Stimulated activated CD4-positive, alpha-beta T cell treated with anti-CD3 and anti-CD28 coated beads, Interleukin-1b, Interleukin-23, amount 100 ng/mL, for 4 hours (primary cell): Measurements from ENCODE around the gene RXFP1.

Experiments used
- DNase-seq, 2 donors: peaks; one replicate each; pipeline ENCODE4 v3.0.0-alpha.2; 2020; ENCODE audit warnings: low read depth in 2 of 2

RXFP1 gene

DNA sequence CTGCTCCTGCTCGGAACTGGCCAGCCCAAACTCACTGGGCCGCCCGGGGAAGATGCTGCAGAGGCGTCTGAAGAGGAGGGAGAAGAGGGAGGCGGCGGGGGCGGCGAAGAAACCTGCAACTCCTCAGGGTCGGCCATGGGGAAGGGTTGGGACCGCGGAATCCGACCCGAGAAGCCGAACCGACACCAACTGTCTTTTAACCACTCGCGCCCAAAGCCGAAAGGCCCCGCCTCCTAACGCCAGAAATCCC is 149.9 kb downstream of the RXFP1 start, which contains the start of gene C4orf46:
C4orf46 (minus strand) TSS at position 223 of the 250 bp plus-strand sequence; CDS start at position 137, 86 bp downstream.
- no peak for DNase-seq

DNA sequence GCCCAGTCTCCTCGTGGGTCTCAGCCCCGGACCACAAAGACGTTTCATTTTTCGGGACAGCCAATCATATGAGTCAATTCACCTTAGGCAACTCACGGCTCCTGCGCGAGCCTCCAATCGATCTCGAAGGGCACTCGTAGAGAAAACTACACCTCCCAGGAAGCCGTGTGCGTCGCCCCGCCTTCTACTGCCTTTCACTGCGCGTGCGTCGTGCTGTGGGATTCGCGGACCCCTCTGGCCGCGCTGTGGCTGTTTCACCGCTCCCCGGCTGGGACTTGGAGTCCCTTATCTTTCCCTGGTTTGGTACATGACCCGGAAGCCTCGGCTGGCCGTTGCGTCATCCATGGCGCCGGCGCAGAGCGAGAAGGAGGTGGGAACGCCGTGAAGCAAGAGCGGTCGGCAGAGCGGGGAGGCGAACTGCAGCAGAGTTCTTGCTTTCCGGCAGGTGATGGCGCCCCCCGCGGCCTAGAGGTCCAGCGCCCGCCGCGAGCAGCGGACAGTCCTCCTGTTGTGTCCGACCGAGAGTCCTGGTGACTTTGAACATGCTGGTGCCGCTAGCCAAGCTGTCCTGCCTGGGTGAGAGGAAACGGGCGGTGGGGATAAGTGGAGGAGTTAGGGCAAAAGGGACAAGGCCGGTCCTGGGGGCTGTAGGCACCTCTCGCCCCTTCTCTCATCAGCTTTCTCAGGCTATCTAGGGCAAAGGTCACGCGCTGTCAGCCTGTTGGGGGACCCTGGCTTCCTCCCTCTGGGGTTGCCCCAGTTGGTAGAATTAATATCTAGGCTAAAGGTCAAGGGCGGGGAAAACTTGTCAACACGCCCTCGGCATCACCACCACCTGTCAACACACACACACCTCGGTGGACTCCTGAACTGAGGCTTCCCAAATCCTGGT is 150.5 kb downstream of the RXFP1 start, which contains the start of gene ETFDH:
ETFDH (plus strand) TSS at position 382 of the 892 bp plus-strand sequence; CDS start at position 543, 161 bp downstream.
- DNase-seq, result peak; percentile 94 to 95

DNA sequence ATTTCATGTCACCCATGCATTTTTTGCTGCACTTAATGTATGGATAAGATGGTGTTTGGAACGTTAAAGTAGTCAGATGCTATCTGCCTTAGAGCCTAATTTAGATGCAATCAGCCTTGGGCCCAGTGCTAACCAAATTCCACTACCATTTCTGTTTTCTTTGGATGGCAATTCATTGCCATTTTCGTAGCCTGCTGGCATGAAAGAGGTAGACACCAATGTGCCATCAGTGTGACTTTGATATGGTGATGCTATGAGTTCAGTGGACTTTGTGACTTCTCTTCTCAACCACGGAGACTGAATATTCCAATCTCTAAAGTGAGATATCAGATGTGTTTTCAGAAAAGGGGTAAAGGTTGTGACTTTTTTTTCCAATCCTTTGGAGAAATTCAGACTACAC is 152.0 kb downstream of the RXFP1 start:
- DNase-seq, result no peak

DNA sequence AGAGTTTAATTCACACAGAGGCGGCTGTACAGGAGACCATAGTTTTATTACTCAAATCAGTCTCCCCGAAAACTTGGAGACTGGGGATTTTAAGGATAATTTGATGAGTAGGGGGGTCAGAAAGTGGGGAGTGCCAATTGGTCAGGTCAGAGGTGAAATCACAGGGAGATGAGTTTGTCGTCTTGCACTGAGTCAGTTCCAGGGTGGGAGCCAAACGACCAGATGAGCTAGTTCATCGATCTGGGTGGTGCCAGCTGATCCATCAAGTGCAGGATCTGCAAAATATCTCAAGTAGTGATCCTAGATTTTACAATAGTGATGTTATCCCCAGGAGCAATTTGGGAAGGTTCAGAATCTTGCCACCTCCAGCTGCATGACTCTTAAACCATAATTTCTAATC is 154.4 kb downstream of the RXFP1 start:
- no peak for DNase-seq

DNA sequence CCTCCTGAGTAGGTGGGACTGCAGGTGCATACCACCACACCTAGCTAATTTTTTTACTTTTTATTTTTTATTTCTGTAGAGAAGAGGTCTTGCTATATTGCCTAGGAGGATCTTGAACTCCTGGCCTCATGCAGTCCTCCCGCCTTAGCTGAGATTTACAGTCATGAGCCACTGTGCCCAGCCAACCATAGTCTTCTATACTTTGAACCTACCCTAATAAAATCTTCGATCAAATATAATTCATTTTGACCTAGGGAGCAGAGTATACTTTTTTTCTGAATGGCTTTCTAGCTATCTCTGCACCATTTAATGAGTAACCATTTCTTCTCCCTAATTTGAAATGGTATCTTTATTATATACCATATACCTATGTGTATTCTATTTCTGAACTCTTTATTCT is 157.1 kb downstream of the RXFP1 start:
- DNase-seq, result no peak

DNA sequence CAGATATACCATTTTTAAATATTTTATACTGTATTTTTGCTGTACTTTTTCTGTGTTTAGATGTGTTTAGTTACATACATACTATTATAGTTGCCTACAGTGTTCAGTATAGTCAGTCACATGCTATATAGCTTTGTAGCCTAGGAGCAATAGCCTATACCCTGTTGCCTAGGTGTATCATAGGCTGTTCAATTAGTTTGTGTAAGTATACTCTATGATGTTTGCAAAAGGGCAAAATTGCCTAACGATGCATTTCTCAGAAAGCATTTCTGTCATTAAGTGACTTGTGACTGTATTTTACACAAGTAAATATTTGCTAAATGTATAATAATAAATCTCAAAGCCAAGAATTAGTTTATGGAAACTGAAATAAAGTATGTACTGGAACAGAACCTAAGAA is 159.9 kb downstream of the RXFP1 start:
- DNase-seq, result no peak

DNA sequence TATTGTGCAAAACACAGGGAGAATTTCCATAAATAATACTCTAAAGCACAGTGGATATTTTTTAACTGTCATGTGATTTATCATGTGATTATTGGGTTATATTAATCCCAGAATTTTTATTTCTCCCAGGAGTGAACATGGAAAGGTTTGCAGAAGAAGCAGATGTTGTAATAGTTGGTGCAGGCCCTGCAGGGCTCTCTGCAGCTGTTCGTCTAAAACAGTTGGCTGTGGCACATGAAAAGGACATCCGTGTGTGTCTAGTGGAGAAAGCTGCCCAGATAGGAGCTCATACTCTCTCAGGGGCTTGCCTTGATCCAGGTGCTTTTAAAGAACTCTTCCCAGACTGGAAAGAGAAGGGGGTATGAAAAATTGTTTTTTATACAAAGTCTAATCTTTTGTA is 160.4 kb downstream of the RXFP1 start:
- no peak for DNase-seq

DNA sequence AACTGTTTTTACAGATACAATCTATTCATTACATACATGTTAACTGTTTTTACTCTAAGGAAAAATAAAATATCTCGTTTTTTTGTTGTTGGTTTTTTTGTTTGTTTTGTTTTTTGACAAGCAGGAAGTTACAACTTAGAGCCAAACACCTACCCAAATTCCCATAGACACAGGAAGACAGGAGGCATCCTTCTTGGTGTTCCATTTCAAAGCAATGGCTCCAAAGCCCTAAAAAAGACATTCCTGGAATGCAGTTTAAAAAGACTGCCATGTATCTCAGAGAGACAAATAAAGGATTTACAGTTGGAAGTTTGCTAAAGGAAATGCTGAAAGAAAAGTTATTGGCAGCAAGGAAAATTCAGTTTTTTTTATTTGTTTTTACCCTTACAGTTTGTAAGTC is 167.1 kb downstream of the RXFP1 start:
- DNase-seq, result no peak
